Measurements from ENCODE around the gene CDC42SE2.

DNA sequence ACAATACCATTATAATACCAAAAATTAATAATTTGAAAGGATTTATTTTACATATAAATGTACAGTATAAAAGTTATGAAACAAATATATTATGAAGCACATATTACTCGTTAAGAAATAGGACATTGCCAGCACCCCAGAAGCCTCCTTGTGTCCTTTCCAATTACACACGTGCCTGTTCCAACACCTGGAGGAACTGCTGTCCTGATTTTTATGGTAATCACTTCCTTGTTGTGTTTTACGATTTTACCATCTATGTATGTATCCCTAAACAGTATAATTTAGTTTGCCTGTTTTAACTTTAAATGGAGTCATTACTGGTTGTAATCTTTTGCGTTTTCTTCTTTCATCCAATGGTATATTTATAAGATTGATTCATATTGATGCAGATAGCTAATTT lies 105.0 kb downstream of the CDC42SE2 start:
- TF ChIP-seq, protein P1, sequence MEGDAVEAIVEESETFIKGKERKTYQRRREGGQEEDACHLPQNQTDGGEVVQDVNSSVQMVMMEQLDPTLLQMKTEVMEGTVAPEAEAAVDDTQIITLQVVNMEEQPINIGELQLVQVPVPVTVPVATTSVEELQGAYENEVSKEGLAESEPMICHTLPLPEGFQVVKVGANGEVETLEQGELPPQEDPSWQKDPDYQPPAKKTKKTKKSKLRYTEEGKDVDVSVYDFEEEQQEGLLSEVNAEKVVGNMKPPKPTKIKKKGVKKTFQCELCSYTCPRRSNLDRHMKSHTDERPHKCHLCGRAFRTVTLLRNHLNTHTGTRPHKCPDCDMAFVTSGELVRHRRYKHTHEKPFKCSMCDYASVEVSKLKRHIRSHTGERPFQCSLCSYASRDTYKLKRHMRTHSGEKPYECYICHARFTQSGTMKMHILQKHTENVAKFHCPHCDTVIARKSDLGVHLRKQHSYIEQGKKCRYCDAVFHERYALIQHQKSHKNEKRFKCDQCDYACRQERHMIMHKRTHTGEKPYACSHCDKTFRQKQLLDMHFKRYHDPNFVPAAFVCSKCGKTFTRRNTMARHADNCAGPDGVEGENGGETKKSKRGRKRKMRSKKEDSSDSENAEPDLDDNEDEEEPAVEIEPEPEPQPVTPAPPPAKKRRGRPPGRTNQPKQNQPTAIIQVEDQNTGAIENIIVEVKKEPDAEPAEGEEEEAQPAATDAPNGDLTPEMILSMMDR (IDR thresholded peaks at IDR 0.05) = no peak
- TF ChIP-seq POLR2A (IDR thresholded peaks at IDR 0.05) = no peak

Measured in right lobe of liver (tissue), 4 donors.